HG03439 (cell line): ENCODE data around the gene NAT8.
A peak's percentile ranks its signal among the peaks of the same experiment; 100 is the strongest.
"Not testable (repeated sequence)": the region's sequence is repeated elsewhere in the genome, so short reads cannot be mapped to it uniquely, and the experiment has no call there.

Source experiments
- ATAC-seq: cut with Tn5 transposase; IDR thresholded peaks from one replicate; pipeline ENCODE4 v1.9.1; 2021; ENCODE audit warnings: mild to moderate bottlenecking, moderate library complexity; ENCODE audit not compliant: unreplicated experiment

NAT8 gene

DNA sequence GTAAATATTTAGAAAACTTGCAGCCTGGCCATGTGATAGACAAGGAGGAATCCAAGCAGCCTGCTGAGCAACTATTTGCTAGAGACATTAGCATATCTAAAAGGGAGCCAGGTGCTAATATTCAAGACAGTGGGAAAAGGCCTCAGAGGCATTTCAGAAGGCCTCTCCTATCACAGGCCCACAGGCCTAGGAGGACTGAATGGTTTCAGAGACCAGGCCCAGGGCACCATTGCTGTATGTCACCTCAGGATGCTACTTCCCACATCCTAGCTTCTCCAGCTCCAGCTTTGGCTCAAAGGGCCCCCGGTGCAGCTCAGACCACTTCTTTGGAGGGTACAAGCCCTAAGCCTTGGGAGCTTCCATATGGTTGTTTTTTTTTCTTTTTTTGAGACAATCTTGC is 3.8 kb downstream of the NAT8 start:
- no peak for ATAC-seq

DNA sequence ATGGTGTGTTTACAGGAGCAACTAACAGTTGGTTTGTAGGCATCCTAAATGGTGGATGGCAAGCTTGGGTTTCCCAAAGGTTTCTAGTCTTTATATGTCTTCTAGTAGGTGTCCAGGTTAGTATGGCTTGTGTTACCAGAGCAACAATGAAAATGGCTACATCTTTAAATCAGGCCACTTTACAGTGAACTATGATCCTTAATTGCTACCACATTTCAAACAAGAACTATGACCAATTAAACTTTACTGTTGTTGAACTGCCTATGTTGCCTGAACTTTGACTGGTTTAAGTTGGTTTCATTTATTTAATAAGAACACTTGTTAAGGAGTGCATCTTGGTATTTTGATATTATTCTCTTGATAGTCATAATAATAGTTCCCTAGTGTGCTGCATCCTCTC is 5.2 kb downstream of the NAT8 start:
- ATAC-seq = not testable (repeated sequence)

DNA sequence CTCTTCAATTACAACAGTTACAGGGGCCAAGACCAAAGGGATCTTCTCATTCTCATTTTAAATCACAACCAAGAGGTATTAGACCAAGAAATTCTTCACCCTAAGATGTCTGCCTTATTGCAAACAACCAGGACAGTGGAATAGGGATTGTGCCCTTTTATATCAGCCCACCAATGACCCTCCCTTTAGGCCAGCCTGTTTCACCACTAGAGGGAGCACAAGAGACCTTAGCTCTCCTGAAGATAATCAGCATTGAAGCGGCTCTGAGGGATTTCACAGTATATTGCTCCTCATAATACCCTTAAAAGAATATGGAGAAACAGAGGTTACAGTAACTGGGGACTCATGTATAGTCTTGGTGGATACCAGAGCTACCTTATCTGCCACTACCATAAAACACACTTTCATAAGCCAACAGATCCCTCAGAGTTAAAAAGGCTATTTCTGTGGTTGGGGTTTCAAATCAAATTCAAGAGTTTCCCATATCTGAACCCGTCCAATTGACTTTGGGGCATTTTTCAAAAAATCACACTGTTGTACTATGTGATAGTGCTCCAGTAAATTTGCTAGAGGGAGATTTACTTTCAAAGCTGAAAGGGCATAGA is 11.5 kb downstream of the NAT8 start:
- ATAC-seq = peak; percentile 56

DNA sequence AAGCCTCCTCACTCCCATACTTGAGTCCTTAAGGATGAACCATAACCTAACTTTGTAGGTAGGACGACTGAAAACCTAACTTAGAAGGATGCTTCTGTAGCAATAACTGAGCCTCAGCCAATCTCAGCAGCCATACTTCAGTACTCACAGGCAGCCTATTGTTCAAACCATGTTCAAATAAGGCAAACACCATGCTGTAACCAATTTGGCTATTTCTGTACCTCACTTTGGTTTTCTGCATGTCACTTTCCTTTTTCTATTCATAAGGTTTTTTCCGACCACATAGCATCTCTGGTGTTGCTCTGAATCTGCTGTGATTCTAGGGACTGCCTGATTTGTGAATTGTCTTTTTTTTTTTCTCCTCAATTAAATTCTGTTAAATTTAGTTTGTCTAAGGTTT is 13.7 kb downstream of the NAT8 start:
- ATAC-seq = peak; percentile 65

DNA sequence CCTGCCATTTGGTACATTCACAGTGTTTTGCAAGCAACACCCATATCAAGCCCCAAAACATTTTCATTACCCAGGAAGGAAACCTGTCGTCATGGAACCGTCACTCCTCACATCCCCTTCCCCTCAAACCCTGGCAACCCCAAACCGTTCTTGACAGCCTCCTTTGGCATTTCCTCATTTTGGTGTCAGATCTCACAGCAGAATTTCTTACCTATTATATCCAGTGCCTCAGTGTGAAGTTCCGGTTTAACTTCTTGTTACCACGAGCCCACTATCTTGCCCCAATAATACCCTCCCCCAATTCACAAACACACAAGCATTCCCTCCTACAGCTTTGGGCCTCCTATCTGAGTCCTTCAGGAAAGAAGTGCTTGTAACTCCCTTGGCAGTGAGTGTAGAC is 16.0 kb downstream of the NAT8 start:
- not testable (repeated sequence) for ATAC-seq

DNA sequence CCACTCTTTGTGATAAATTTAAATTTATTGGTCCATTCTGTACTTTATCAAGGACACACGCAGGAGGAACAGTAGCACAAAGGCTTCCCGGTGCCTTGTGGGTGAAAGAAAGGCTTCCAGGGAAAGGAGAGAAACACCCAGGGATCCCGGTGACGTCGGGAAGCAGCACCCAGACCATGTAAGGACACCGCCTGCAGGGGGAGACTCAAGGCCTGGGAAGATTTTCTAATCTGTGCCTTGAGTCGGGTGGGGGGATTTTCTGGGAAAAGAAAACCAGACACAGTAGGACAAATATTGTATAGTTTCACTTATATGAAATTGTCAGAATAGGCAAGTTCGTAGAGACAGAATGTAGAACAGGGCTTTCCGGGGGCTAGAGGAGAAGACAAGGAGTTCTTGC is 17.6 kb downstream of the NAT8 start:
- ATAC-seq = not testable (repeated sequence)

DNA sequence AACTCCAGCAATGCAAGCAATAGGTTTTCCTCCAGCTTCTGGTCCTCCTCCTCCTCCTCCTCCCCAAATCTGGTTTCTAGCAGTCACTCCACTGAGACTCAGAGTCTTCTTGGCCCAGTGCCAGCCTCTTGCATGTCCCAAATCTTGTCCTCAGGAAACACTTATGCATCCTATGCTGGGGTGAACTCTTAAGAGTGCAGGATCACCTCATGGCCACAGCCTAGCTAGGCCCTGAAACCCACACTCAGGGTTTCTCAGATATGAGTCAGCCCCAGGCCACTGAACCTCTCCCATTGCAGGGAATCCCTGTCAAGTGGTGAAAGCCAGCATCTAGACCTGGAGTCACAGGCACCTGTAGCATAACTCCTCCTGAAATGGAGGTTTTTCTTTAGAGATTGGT is 18.2 kb downstream of the NAT8 start:
- ATAC-seq = not testable (repeated sequence)

DNA sequence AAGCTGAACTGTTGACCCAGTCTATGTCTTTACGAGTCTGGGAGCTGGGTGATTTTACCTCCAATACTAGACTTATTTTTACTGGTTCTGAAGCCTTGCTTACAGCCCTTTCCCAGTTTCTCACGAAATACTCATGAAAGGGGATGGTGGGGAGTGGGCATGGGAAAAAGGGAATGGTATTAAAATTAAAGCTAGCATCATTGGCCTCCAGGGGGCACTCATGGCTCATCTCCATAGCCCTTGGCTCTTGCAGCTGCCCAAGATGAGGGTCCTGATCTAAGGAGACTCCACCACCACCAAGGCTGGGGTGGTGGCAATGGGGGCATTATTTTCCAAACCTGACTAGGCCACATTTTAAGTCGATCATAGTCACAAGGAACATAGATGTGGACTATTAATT is 22.3 kb downstream of the NAT8 start:
- ATAC-seq = not testable (repeated sequence)

DNA sequence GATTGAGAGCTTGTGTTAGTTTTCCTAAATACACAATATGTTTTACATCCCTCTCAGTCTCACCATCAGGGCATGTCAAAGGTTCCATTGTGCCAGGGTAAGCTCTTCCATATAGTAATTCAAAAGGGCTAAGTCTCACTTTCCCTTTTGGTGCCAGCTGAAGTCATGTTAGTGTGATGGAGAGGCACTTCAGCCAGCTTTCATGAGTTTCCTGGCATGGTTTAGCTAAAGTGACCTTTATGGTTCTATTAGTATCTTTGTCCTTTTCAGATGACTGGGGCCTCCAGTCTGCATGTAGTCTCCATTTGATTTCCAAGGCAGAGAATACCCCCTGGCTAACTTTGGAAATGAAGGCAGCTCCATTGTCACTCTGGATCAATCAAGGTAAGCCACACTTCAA is 27.2 kb downstream of the NAT8 start:
- no peak for ATAC-seq

DNA sequence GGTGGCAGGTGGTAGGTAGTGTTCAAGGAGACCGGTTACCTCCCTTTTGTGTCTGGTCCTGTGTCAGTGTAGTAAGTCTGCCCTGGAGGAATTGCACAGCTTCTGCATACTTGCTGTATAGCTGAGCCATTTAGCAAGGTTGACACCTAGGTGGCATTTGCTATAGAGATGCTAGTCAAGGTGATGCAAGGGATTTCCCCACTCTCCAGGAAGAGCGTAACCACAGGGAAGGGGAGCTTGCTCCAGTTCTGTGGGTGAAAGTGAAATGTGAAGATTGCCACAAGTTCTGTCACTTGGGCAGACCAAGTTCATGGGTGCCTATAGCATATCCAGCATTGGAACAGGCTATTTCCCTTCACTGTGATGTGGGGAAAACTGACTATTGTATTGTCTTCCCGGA is 28.1 kb downstream of the NAT8 start:
- no peak for ATAC-seq

DNA sequence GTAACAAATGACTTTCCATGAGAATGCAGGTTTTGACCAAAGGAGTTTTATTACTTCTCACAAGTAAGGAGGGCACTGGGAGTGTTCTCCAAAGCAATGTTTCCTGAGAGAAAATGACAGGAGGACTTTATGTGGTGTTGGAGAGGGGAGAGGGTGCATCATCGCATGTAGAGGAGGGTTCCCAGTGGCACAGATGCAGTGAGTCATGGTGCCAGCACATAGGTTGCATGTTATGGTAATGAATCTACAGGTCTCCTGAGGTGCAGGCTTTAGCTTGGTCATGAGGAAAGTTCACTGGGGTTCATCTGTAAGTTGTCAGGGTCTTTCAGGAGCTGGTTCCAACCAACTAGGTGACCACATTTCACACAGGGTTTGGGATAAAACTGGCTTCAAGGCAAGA is 30.4 kb downstream of the NAT8 start:
- no peak for ATAC-seq

DNA sequence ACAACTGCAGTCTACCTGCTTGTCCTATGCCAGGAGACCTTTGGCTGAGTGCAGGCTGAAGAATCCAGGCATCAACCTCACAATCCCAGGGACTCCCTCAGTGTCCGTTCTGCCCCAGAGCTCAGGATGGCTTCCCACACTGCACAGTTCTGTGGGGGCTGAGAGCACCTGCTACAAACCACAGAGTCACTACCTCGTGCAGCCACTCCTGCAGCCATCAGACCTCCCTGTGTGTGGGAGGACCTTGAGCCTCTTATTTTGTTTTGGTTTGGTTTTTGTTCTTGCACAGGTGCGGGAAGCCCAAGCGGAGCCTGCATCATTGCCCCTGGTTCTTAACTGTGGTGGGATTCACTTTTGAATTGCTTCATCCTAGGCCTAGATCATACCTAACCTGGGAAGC is 31.0 kb downstream of the NAT8 start:
- ATAC-seq = no peak

DNA sequence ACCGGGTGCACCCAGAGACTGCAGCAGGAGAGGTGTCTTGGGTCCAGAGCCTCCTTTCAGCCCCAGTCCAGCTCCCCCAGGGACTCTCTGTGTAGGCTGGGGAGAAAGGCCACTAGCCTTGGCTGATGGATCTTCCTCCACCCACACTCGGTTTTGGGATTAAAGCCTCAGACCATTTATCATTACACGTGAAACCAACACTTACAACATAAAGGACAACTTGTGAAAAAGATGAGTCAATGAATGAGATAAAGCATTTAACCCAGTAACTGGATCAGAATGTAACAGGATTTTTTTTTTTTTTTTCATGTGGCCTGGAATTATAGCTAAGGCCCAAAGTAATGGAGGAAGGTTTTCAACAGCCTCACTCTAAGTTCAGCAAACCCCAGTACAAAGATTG is 32.1 kb downstream of the NAT8 start:
- no peak for ATAC-seq

DNA sequence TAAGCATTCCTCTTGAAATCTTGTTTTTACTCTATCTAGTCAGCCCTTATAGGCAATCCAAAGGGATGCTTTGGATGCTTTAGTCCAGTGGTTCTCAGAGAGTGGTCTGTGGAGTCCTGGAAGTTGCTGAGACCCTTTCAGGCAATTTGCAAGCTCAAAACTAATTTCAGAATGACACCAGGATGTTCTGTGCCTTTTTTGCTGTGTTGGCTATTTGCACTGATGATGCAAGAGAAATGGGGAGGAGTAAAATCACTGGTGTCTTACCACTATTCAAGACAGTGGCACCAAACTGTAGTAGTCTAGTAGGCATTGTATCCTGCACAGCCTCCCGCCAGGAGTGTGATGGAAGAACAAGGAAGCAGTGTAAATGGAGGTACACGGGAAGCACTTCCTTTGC is 37.6 kb downstream of the NAT8 start:
- ATAC-seq = not testable (repeated sequence)

DNA sequence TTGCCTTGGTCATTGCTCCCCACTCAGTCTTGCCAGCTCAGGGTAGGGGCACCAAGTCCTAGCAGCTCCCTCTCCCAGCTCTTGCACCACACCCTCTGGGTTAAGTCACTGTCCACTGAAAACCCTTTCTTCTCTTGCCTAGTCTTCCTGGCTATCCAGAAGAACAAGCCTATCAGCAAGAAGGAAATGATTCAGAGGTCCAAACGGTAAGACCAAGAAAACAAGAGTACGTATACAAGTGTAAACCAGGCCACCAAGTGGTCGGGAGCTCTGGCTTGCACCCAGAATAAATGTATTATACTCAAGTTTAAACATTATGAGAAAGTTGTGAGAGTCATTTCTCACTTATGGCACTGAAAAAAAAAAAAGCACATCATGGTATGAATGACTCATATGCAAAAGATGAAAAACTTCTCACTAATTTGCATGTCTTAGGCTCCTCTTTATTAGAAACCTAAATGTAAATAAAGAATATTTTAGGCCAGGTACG is 39.1 kb downstream of the NAT8 start:
- peak; percentile 80 for ATAC-seq

DNA sequence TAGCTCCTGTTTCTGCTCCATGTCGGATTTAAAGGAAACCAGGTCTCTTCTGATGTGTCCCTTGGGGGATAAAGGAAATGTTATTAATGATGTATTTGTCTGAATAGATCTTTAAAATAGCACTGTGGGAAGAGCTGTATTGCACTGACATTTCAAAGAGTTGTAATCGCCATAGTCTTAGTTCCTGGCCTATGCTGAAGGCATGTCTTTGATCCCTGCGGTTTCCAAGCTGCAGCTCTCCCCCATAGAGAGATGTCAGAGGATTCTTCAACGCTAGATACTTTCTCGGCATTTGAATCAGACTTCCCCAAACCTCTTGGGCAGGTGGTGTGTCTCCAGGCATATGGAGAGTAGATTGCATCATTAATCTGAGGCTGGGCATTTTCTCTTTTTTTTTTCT is 40.4 kb downstream of the NAT8 start:
- ATAC-seq = no peak

DNA sequence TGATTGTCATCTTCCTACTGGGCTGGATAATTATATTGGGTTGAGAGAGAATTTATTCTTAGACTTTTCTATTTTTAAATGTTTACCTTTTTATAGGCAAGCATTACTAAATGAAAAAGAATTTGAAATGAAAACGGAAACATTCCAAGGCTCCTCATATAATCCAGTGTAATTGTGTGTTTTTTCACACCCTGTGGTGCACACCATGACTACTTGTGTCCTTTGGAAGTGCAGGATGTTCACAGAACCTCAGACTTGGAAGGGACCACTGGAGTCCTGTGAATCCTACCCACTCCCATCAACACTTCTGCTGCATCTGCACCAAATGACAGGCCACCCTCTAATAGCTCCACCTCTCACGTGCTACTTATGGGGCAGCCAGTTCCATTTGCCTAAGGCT is 48.0 kb downstream of the NAT8 start:
- ATAC-seq = no peak

DNA sequence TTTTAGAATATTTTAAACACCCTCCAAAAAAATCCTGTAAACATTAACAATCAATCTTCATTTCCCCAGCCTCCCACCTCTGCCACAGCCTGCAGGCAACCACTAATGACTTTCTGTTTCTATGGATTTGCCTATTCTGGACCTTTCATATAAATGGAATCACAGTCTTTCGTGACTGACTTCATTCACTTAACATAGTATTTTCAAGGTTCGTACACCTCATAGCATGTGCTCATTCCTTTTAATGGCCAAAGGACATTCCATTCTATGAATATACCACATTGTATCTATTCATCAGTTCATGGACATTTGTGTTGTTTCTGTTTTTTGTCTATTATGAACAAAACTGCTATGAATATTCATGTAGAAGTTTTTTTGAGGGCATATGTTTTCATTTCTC is 48.5 kb downstream of the NAT8 start:
- ATAC-seq = no peak
